ENCODE data around the gene GPT2.

GPT2 gene

DNA sequence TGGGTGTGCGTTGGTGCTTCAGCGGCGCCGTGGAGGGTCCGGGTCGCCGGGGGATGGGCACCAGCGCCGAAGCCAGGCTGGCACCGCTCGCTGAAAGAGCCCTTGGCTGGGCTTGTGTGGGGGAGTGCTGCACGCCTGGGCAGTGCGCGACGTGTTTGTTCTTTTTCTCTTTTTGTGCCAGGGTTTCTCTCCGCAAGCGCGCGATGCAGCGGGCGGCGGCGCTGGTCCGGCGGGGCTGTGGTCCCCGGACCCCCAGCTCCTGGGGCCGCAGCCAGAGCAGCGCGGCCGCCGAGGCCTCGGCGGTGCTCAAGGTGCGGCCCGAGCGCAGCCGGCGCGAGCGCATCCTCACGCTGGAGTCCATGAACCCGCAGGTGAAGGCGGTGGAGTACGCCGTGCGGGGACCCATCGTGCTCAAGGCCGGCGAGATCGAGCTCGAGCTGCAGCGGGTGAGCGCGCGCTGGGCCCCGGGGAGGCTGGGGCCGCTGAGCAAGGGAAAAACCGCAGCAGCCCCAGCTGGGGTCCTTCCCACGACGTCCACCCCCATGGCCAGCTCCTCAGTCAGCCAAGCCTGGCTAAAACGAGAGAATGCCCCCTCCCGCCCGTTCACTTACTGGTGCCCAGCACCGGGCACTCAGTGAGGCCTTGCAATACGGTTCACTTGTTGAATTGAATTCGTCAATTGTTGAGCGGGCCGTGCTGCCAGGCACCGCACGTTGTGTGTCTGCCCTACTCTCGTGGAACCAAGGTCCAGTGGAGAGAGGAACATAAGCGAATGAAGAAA, 541 bp downstream of the GPT2 start:
- Mint-ChIP-seq H3K36me3 (ENCODE audit: low read depth) (no peaks in the 10 kb centered on the region), H3K27me3 (peaks cover 40% of the 10 kb centered on the region), H3K4me3 (peak overlapping the region; percentile 81), H3K4me1 (ENCODE audit: low read depth) (peaks cover 18% of the 10 kb centered on the region), H3K27ac (no peak overlapping the region), H3K9me3 (no peaks in the 10 kb centered on the region)
- peak; percentile 50 for DNase-seq

DNA sequence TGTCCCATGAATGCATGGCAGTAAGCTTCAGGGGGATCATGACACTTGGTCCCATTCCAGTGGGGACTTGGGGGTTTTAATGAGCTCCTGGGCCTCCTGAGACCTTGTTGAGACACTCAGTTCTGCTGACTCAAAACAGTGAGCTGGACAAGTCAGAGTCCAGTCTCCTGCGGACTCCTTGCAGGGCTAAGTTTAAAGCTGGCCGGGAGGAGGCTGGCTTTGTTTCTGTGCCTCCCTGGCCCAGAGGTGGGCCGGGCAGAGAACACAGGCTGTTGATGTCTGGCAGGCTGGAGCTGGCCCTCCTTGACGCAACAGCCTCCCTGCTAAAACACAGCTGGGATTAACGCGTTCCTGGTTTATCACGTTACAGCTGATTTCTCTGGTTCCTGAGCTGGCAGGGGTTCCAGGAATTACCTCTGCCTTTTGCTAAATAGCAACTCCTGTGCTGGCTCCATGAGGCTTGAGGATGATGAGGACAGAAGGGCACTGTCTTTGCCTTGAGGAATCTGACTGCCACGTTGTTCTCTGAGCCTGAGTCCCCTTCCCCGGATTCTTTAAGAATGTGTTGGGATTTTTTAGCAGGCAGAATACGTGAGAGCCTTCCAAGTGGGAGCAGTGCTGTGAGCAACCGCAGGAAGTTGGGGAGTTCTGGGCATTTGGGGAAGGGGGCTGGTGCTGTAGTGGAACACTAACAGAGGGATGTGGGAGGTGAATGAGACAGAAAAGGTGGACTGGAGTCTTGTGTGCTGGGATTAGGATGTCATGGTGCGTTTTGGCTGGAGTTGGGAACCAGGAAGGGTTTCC, 2.0 kb downstream of the GPT2 start:
- no peak for DNase-seq
- Mint-ChIP-seq H3K27me3 (peaks cover 40% of the 10 kb centered on the region), H3K27ac (peak overlapping the region; percentile 42)

DNA sequence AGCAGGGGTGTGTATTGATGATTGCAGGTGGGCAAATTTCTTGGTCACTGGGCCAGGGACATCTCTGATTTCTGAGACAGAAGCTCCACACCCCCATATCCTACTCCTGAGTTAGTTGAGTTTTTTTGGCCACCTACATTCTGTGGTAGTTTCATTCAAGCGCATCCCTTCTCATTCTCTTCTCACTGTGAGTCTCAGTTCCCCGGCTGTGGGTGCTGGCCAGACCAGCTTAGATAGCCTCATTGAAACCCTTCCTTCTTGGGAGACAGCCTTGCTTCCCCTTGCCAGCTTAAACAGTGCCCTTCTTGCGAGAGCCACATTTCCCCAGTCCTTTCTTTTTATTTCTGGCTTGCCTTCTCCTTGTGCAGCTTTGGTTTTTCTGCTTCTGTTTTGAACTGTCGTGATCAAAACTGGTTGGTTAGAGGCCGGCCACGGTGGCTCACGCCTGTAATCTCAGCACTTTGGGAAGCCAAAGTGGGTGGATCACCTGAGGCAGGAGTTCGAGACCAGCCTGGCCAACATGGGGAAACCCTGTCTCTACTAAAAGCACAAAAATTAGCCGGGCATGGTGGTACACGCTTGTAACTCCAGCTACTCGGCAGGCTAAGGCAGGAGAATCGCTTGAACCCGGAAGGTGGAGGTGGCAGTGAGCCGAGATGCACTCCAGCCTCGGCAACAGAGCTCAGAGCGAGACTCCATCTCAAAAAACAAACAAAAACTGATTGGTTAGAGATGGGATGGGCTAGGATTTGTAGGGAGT, 2.8 kb downstream of the GPT2 start:
- H3K4me3 Mint-ChIP-seq, result no peak overlapping the region
- H3K27ac Mint-ChIP-seq, result peak overlapping the region; percentile 42
- peaks cover 18% of the 10 kb centered on the region for H3K4me1 Mint-ChIP-seq (ENCODE audit: low read depth)
- H3K9me3 Mint-ChIP-seq, result no peaks in the 10 kb centered on the region
- no peaks in the 10 kb centered on the region for H3K36me3 Mint-ChIP-seq (ENCODE audit: low read depth)
- no peak for DNase-seq
- peaks cover 39% of the 10 kb centered on the region for H3K27me3 Mint-ChIP-seq

More for the DNA sequence above, 2.0 kb downstream of the GPT2 start:
- Mint-ChIP-seq H3K4me3 (peak overlapping the region; percentile 81), H3K4me1 (ENCODE audit: low read depth) (peaks cover 18% of the 10 kb centered on the region), H3K36me3 (ENCODE audit: low read depth) (no peaks in the 10 kb centered on the region), H3K9me3 (no peaks in the 10 kb centered on the region)

DNA sequence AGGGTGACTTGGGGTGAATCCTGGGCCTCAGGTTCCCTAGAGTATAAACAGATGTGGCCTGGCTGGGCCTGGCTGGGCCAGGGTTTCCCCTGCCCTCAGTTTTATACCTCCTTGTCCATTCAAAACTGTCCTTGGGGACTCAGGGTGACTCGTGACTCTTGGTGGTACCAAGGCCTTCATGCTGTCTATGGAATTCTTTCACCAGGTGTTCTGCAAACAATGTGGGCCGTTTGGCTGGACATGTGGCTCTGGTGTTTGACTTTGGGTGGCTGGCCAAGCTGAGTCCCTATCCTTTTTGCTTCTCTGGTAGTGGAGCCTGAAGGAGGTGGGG, 3.3 kb downstream of the GPT2 start:
- Mint-ChIP-seq H3K27ac (no peak overlapping the region), H3K4me3 (no peak overlapping the region), H3K36me3 (ENCODE audit: low read depth) (no peaks in the 10 kb centered on the region), H3K27me3 (peaks cover 34% of the 10 kb centered on the region), H3K9me3 (no peaks in the 10 kb centered on the region), H3K4me1 (ENCODE audit: low read depth) (peaks cover 15% of the 10 kb centered on the region)
- no peak for DNase-seq

DNA sequence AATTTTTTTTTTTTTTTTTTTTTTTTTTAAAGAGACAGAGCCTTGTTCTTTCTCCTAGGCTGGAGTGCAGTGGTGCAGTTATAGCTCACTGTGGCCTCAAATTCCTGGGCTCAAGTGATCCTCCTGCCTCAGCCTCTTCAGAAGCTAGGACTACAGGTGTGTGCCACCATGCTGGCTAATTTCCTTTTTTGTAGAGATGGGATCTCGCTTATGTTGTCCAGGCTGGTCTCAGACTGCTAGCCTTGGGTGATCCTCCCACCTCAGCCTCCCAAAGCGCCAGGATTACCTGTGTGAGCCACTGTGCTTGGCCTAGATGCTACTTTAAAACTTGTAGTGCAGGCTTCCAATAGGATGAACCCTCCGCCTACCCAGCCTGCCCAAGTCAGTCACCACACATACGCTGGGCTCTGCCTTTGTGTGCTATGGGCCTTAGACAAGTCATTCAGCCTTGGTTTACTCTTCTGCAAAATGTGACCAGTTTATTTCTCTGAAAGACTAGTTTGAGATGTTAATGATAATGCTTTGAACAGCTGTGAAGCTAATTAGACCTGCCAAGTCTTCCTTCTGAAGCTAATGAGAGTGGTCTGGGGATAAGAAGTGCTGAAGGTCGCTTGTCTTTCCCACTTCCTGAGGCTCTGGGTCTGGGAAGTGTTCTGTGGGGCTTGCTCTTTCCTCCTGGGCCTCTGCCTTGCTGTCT, 5.2 kb downstream of the GPT2 start:
- H3K4me1 Mint-ChIP-seq (ENCODE audit: low read depth), result peaks cover 5% of the 10 kb centered on the region
- H3K36me3 Mint-ChIP-seq (ENCODE audit: low read depth), result no peaks in the 10 kb centered on the region
- H3K9me3 Mint-ChIP-seq, result no peaks in the 10 kb centered on the region
- H3K4me3 Mint-ChIP-seq, result no peak overlapping the region
- H3K27me3 Mint-ChIP-seq, result peaks cover 21% of the 10 kb centered on the region
- no peak for DNase-seq
- no peak overlapping the region for H3K27ac Mint-ChIP-seq

DNA sequence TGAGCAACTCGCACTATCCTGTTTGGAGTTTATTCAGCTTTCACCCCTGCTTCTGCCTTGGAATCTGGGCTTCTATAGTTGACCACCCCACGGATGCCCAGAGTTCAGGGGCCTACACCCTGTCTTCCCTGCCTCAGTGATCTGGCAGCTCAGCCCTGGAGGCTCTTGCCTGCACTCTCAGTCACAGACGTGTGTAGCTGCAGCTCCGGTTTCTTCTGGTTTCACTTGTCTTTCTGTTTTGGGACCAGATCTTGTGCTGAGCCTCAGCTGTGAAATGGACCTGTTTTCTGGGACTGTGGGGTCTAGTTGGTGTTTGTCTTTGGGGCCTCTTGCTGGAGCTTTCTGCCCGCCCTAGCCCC, 5.8 kb downstream of the GPT2 start:
- Mint-ChIP-seq H3K4me3 (no peak overlapping the region), H3K36me3 (ENCODE audit: low read depth) (no peaks in the 10 kb centered on the region), H3K27me3 (peaks cover 20% of the 10 kb centered on the region), H3K4me1 (ENCODE audit: low read depth) (peaks cover 4% of the 10 kb centered on the region), H3K9me3 (no peaks in the 10 kb centered on the region), H3K27ac (no peak overlapping the region)
- DNase-seq, result no peak

DNA sequence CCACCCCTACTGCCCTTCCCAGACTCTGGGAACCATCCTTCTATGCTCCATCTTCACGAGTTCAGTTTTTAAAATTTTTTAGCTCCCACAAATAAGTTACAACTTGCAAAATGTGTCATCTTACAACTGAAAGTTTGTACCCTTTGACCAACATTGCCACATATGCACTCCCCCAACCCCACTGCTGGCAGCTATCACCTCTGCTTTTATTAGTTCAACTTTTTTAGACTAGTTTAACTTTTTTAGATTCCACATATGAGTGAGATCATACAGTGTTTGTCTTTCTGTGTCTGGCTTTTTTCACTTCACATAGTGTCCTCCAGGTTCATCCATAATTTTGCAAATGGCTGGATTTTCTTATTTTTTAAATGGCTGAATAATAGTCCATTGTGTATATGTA, 7.7 kb downstream of the GPT2 start:
- Mint-ChIP-seq H3K9me3 (no peaks in the 10 kb centered on the region), H3K4me1 (ENCODE audit: low read depth) (no peaks in the 10 kb centered on the region), H3K27ac (no peak overlapping the region), H3K27me3 (peaks cover 3% of the 10 kb centered on the region), H3K4me3 (no peak overlapping the region), H3K36me3 (ENCODE audit: low read depth) (no peaks in the 10 kb centered on the region)
- no peak for DNase-seq

DNA sequence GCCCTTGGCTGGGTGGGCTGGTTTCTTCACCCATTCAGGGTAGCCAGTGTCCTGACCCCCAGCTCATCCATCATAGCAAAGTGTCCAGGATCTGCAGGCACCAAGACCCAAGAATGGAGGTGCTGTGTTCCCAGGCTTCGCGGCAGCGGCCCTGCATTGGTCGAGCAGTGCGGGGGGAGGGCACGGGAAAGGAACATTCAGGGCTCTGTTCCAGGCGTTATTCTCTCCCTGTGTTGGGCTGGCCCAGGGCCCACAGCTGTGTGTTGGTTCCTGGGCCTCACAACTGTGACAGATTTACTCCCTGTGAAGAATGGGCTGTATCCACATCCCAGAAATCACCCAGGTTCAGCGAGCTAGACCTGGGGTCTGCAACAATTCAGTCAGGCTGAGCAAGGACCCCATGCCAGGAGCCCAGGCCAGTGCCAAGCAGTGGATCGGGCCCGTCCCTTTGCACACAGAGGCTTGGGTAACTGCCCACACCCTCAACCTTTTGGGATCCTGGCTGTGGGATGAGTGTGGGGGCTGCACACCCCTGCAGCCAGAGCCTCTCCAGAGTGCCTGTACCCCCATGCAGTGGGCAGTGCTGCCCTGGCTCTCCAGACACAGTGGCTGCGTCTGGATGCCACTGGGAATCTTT, 10.0 kb downstream of the GPT2 start:
- H3K4me1 Mint-ChIP-seq (ENCODE audit: low read depth), result no peaks in the 10 kb centered on the region
- H3K27me3 Mint-ChIP-seq, result no peaks in the 10 kb centered on the region
- H3K9me3 Mint-ChIP-seq, result no peaks in the 10 kb centered on the region
- DNase-seq, result no peak
- H3K36me3 Mint-ChIP-seq (ENCODE audit: low read depth), result peaks cover 4% of the 10 kb centered on the region
- H3K4me3 Mint-ChIP-seq, result no peak overlapping the region
- no peak overlapping the region for H3K27ac Mint-ChIP-seq

DNA sequence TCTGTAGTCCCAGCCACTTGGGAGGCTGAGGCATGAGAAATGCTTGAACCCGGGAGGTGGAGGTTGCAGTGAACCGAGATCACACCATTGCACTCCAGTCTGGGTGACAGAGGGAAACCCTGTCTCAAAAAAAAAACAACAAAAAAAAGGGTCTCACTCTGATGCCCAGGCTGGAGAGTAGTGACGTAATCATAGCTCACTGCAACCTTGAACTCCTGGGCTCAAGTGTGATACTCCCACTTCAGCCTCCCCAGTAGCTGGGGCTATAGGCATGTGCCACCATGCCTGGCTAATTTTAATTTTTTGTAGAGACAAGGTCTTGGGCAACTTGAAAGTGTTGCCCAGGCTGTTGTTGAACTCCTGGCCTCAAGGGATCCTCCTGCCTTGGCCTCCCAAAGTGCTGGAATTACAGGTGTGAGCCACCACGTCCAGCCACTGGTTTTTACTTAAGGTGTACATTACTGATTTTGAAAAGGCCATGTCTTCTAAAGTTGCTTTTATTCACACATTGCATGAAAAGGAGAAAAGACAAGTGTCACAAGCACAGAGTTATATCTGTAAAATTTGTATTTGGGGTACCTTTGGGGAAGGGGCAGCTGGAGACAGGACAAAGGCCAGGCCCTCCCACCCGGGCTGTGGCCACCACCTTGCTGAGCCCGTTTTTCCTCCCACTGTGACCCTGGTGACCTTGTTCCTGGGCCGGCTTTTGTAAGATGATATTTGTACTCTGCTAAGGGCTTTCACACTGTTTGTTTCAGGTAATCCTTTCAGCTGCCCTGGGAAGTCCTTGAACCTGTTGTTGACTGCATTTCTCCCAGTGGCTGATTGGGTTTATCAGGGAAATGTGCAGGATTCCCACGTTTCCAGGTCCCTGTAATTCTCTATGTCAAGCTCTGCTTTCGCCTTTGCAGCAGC, 11.5 kb downstream of the GPT2 start:
- no peak for DNase-seq
- Mint-ChIP-seq H3K27ac (no peak overlapping the region), H3K4me1 (ENCODE audit: low read depth) (no peaks in the 10 kb centered on the region), H3K27me3 (no peaks in the 10 kb centered on the region), H3K9me3 (no peaks in the 10 kb centered on the region), H3K36me3 (ENCODE audit: low read depth) (peaks cover 8% of the 10 kb centered on the region), H3K4me3 (no peak overlapping the region)

DNA sequence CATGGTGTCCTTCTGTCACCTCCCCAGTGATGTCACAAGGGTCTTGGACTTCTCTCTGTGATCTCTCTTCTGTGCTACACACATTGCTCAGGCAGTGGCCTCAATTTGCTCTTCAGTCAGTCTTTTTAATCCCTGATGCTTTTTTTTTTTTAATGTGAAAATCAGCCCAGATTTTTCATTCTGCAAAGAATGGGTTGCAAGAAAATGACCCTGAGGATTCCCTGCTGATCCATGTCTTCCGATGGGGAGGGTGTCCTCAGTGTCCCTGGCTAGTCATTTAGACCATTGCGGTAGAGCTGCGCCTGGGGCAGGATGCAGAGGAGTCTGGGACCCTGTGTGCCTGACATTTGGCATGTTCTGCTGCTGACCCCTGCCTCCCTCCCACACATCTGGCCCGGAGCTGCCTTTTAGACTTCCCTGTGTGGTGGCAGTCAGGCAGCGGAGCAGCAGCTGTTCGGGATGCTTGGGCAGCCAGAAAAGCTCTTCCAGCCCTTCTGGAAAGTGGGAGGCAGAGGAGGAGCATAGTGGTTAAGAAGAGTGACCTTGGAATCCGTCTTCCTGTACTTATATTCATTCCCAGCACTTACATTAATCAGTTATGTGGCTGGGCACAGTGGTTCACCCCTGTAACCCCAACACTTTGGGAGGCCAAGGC, 12.3 kb downstream of the GPT2 start:
- Mint-ChIP-seq H3K36me3 (ENCODE audit: low read depth) (peaks cover 11% of the 10 kb centered on the region), H3K4me1 (ENCODE audit: low read depth) (no peaks in the 10 kb centered on the region), H3K9me3 (no peaks in the 10 kb centered on the region), H3K4me3 (no peak overlapping the region), H3K27ac (no peak overlapping the region), H3K27me3 (no peaks in the 10 kb centered on the region)
- no peak for DNase-seq

DNA sequence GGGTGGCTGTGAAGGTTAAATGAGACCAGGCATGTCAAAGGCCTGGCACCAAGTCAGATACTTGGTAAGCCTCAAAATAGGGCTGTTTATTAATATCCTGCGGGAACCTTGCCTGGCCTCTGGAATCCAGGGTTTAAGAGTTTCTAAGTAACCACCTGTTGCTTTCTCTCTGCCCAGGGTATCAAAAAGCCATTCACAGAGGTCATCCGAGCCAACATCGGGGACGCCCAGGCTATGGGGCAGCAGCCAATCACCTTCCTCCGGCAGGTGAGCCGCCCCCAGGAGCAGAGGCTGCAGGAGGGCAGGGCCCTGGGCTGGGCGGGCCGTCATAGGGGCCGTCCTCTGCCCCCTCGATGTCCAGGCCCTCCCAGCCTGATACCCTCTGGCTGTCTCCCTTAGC, 13.3 kb downstream of the GPT2 start:
- Mint-ChIP-seq H3K27me3 (no peaks in the 10 kb centered on the region), H3K36me3 (ENCODE audit: low read depth) (peaks cover 13% of the 10 kb centered on the region), H3K4me3 (no peak overlapping the region), H3K4me1 (ENCODE audit: low read depth) (no peaks in the 10 kb centered on the region), H3K9me3 (no peaks in the 10 kb centered on the region), H3K27ac (no peak overlapping the region)
- DNase-seq, result no peak

DNA sequence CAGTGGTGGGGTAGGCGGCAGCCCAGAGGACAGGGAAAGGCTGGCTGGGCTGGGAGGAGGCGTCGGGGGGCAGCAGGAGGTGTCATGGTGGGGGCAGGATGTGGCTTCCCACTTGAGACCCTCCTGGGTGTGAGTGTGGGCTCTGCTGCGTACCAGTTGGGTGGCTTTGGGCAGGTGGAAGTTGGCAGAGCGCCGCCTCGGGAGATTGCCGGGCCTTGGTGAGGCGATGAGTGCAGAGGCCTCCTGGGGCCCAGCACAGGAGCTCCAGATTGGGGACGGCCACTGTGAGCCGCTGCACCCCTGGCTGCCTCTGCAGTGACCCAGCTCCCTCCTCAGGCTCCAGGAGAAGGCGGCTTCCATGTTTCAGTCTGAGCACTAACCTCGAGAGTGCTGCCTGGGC, 13.8 kb downstream of the GPT2 start:
- no peak overlapping the region for H3K4me3 Mint-ChIP-seq
- H3K4me1 Mint-ChIP-seq (ENCODE audit: low read depth), result no peaks in the 10 kb centered on the region
- H3K27me3 Mint-ChIP-seq, result no peaks in the 10 kb centered on the region
- DNase-seq, result no peak
- no peaks in the 10 kb centered on the region for H3K9me3 Mint-ChIP-seq
- H3K27ac Mint-ChIP-seq, result no peak overlapping the region
- H3K36me3 Mint-ChIP-seq (ENCODE audit: low read depth), result peaks cover 13% of the 10 kb centered on the region

All from activated T-cell treated with anti-CD3 and anti-CD28 coated beads, Interleukin-2, amount 50 U/mL, for 24 hours (primary cell).